ENCODE data around the gene PPP6C. TPM values are rescaled to one million over a fixed set of nuclear protein-coding genes. Genes with fewer than 3 reads are reported as not detected.

Gene PPP6C
- 24.1 to 26.0 TPM (median 25.7 TPM) in 5 replicates for total RNA-seq (2022; extraction: Qiagen RNA extraction)

DNA sequence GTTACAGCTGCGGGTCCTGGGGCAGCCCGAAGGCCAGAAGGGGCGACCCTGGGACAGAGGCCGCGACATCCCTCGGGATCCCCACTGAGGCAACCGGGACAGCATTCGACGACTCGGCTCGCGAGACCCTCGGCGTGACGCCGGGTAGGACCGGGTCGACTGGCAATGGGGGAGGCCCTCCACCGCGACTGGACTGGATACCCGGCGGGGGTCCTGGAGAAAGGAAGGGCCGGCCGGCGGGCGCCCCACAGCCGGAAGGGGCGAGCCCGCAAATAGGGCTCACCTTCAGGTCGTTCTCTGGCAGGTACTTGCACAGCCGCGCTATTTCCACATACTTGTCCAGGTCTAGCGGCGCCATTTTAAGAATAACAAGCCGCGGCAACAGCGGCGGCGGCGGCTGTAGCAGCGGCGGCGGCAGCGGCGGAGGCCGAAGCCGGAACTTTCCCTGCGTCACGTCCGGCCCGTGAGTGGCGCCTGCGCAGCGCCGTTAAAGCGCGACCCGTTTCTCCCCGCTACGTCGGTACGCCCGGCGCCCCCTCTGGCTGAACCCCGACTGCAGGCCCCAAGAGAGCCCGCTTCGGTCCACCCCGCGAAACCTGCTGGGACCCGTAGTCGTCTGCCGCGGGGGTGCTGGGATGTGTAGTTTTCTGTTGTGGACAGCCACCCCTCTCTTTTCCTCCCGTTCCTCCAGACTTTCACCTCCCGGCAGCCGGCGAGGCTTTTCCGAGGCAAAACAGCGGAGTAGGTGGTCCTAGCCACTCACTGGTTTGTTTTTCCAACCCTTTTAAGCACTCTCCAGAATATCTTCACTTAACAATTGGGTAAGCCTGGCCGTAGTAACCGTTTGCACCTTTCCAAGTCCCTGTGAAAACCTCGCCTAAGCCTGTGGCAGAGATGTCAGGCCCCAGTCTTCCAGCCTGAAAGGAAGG lies at the start of gene PPP6C:
TSS of gene PPP6C (minus strand) at position 443 of the 929 bp plus-strand sequence. CDS start at position 358, 85 bp downstream.

DNA sequence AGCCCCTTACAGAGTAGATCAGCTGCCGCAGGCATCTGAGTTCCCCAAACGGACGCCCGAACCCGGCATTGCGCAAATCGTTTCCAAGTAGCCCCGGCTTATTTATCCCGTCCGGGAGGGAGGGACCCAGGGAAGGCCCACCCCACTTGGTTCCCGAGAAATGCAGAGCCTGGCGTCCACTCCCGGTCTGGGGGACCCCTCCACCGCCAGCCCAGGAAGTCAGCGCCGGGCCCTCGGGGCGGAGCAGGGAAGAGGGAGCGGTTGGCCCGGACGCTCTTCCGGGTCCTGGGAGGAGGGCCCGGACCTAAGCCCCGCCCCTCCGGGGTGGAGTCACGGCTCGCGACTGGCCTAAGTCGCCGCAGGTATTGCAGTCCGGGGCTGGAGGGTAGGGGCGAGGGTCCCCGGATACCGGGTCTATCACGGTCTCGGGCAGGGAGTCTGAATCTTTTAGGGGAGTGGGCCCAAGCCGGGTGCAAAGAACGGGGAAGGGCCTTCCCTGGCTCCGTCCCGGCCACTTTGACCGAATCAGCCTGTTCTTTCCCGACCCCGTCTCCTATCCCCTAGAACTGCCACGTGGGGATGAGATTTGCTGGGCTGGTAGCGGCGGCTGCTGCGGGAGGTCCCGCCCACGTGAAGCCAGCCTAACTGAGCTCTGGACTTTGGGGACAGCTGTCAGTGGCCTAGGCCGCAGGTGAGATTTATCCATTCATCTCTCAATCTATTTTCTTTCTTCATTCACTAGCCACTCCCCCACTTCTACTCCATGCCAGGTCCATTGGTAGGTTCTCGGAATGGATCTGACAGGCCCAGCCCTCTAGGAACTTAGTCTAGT lies 10.8 kb upstream of the PPP6C start, which contains the start of gene RABEPK:
TSS of gene RABEPK (plus strand) at position 327 of the 832 bp plus-strand sequence. CDS start 2,472 bp downstream, outside the sequence.

GRCh38 chr9:125143377-125144090 lies 46.1 kb downstream of the PPP6C start, which contains the start of gene SCAI:
Gene SCAI (minus strand): TSS chr9:125143528. CDS start chr9:125143437, 91 bp downstream.

Other genes starting within 250 kb of the PPP6C start
- 10.2 to 10.6 TPM (median 10.6 TPM) in 5 replicates for gene GOLGA1, start 248.7 kb downstream of the PPP6C start, total RNA-seq (2022; extraction: Qiagen RNA extraction)
- 1.3 to 1.7 TPM (median 1.4 TPM) in 5 replicates for gene SCAI, start 46.3 kb downstream of the PPP6C start, total RNA-seq (2022; extraction: Qiagen RNA extraction)
- gene RABEPK, start 10.7 kb upstream of the PPP6C start, total RNA-seq (2022; extraction: Qiagen RNA extraction): 35.7 to 41.2 TPM (median 38.5 TPM) in 5 replicates
- 318 to 370 TPM (median 355 TPM) in 5 replicates for gene HSPA5, start 51.5 kb upstream of the PPP6C start, total RNA-seq (2022; extraction: Qiagen RNA extraction)
- gene GAPVD1, start 72.0 kb upstream of the PPP6C start, total RNA-seq (2022; extraction: Qiagen RNA extraction): 11.1 to 16.4 TPM (median 14.1 TPM) in 5 replicates

Measured in A549 treated with AZD2906 at 1 μM for 4 hours (cell line).